Liver (tissue), 9 donors: ENCODE data around the gene SH2D7. TPM values are rescaled to one million over a fixed set of nuclear protein-coding genes. Genes with fewer than 3 reads are reported as not detected.
A peak's percentile ranks its signal among the peaks of the same experiment; 100 is the strongest.

Source experiments
- DNase-seq: peaks from one replicate; pipeline ENCODE4 v3.0.0-alpha.2; 2017; ENCODE audit warnings: low spot score
- H3K27ac ChIP-seq, 2 donors: one replicate each; pipeline ENCODE4 v1.7.0; 2013; ENCODE audit warnings: inconsistent platforms in 2 of 2, low read length in 2 of 2, control low read depth in 1 of 2, low read depth in 1 of 2, mild to moderate bottlenecking in 1 of 2
- H3K27me3 ChIP-seq, 4 donors: one replicate each; pipeline versions ENCODE4 v1.6.1 to v1.7.0; 2013; ENCODE audit warnings: low read length in 3 of 4, inconsistent platforms in 1 of 4, mild to moderate bottlenecking in 1 of 4, moderate library complexity in 1 of 4; ENCODE audit not compliant: control insufficient read depth in 4 of 4, insufficient read depth in 4 of 4
- H3K36me3 ChIP-seq, 4 donors: one replicate each; pipeline versions ENCODE4 v1.6.1 to v1.7.0; 2013; ENCODE audit warnings: low read length in 3 of 4, mild to moderate bottlenecking in 3 of 4, low read depth in 1 of 4, moderate library complexity in 1 of 4; ENCODE audit not compliant: control insufficient read depth in 4 of 4, insufficient read depth in 3 of 4
- H3K4me1 ChIP-seq, 4 donors: one replicate each; pipeline versions ENCODE4 v1.6.1 to v1.7.0; 2013; ENCODE audit warnings: low read length in 3 of 4, mild to moderate bottlenecking in 3 of 4, moderate library complexity in 1 of 4; ENCODE audit not compliant: control insufficient read depth in 4 of 4, insufficient read depth in 4 of 4
- H3K4me3 ChIP-seq, 3 donors: one replicate each; pipeline versions ENCODE4 v1.6.1 to v1.7.0; 2013; ENCODE audit warnings: low read length in 3 of 3, control low read depth in 1 of 3, low read depth in 1 of 3, mild to moderate bottlenecking in 1 of 3
- H3K9ac ChIP-seq, 2 donors: one replicate each; pipeline ENCODE4 v1.7.0; 2013; ENCODE audit warnings: low read length in 2 of 2, mild to moderate bottlenecking in 2 of 2, moderate library complexity in 2 of 2, control low read depth in 1 of 2, low read depth in 1 of 2
- H3K9me3 ChIP-seq, 4 donors: one replicate each; pipeline versions ENCODE4 v1.6.1 to v1.7.0; 2013; ENCODE audit warnings: low read length in 3 of 4; ENCODE audit not compliant: control insufficient read depth in 4 of 4
- EGR1 ChIP-seq, 2 donors: IDR thresholded peaks; 2 replicates each; pipeline ENCODE4 v1.6.1; 2016 to 2018; ENCODE audit warnings: antibody characterized with exemption in 2 of 2, low read depth in 2 of 2
- FOXA1 ChIP-seq: IDR thresholded peaks from 2 replicates; pipeline ENCODE4 v1.6.1; 2016; ENCODE audit warnings: antibody characterized with exemption
- HNF4A ChIP-seq, 2 donors: conservative IDR thresholded peaks; 2 replicates each; pipeline ENCODE4 v1.6.1; 2016; ENCODE audit warnings: antibody characterized with exemption in 2 of 2, mild to moderate bottlenecking in 2 of 2
- HNF4G ChIP-seq: IDR thresholded peaks from 2 replicates; pipeline ENCODE4 v1.6.1; 2016; ENCODE audit warnings: antibody characterized with exemption
- JUND ChIP-seq, 2 donors: IDR thresholded peaks; 2 replicates each; pipeline ENCODE4 v1.6.1; 2016; ENCODE audit warnings: antibody characterized with exemption in 2 of 2
- NR2F2 ChIP-seq: IDR thresholded peaks from 2 replicates; pipeline ENCODE4 v1.6.1; 2016; ENCODE audit warnings: antibody characterized with exemption
- RXRA ChIP-seq, 2 donors: IDR thresholded peaks; 2 replicates each; pipeline ENCODE4 v1.6.1; 2017 to 2018; ENCODE audit warnings: antibody characterized with exemption in 2 of 2, mild to moderate bottlenecking in 1 of 2
- YY1 ChIP-seq: IDR thresholded peaks from 2 replicates; pipeline ENCODE4 v1.6.1; 2016; ENCODE audit warnings: antibody characterized with exemption, mild to moderate bottlenecking
- WGBS: extraction: QIAGEN DNeasy Blood & Tissue Kit; methylation state at CpG from one replicate; pipeline ENCODE4 v1.1.7; 2013; 5-methylcytosine and 5-hydroxymethylcytosine counted together
- polyA plus RNA-seq, 2 donors: library from polyadenylated mRNA; stranded (reverse) in 1 of 2; unstranded in 1 of 2; fragments of 200-250 nt in 1 of 2; fragments of >200 nt in 1 of 2; fragmentation: Nextera tagmentation in 1 of 2; extraction: Ambion mirVana in 1 of 2; gene quantifications; one replicate each; pipeline versions ENCODE4 v1.2.1 to v1.2.3, GENCODE V29; 2013 to 2015
- total RNA-seq, 2 donors: library from RNA; depleted of rRNA; stranded (reverse); fragments of >200 nt; gene quantifications; one replicate each; pipeline ENCODE4 v1.2.3, GENCODE V29; 2014
- TF ChIP-seq, protein P1 (sequence below): fragments of 150-350 bp; IDR thresholded peaks from 2 replicates; pipeline ENCODE4 v1.5.1; 2017; ENCODE audit warnings: improper control_type of control experiment, low read depth, low read length; ENCODE audit not compliant: missing input control
- TF ChIP-seq, protein P2 (sequence below): IDR thresholded peaks from 2 replicates; pipeline ENCODE4 v1.6.1; 2016; ENCODE audit warnings: antibody characterized with exemption
- TF ChIP-seq, protein P3 (sequence below): IDR thresholded peaks from 2 replicates; pipeline ENCODE4 v1.6.1; 2016; ENCODE audit warnings: antibody characterized with exemption, mild to moderate bottlenecking
- donor health status: healthy.
- donor health status: healthy.
- donor health status: healthy.
- donor health status: healthy.
- donor health status: healthy.

Gene SH2D7
- total and polyA plus RNA-seq, 4 donors, result not detected

DNA sequence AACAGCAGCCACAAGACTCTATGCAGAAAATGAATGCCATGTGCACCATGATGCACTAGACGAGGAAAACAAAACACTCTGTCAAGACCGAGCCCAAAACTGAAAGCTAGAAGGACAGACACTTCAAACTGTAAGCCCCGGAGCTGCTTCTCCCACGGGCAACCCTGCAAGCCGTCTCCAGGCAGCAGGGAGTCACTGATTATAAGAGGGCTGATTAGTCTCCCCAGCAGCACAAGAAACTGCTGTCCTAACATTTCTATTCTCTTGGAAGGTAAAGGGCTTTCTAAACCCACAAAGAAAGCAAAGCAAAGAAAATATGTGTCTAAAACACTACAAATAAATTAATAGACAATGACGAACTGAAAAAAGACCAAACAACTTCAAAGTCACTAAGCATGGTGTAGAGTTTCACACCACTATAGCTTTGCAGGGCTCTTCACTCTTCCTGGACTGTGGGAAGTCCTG is 30.4 kb upstream of the SH2D7 start:
- no peaks in the 10 kb centered on the region for H3K27me3 ChIP-seq
- WGBS, result 4% methylated on average over 6 of the region's 6 CpGs
- peak overlapping the region in 1 of 3 donors; percentile 6 for H3K4me3 ChIP-seq
- DNase-seq, result no peak
- H3K9me3 ChIP-seq, result no peaks in the 10 kb centered on the region
- H3K36me3 ChIP-seq, result no peaks in the 10 kb centered on the region
- peak overlapping the region; percentile 58 to 80 for H3K27ac ChIP-seq
- TF ChIP-seq HNF4G, result no peak
- TF ChIP-seq YY1, result peak; percentile 27
- peak overlapping the region; percentile 22 to 74 for H3K9ac ChIP-seq
- H3K4me1 ChIP-seq, result peaks cover 24 to 68% (median 44%) of the 10 kb centered on the region in 4 donors

DNA sequence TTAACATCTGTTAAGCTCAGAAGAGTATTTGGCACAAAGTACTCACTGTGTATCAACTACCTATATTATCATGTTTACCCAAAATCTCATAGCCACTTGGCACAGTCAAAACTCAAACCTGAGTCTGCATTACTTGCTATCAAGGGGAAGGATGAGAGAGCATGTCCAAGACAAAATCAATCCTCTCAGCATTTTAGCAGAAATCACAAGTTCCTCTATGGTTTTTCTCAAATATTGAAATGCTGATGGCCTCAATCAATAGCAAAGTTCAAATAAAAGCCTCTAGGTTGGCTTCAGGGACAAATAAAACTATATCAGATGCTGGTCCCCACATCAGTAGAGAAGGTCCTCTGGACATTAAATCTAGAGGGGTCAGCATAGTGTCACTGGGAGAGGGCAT is 29.1 kb upstream of the SH2D7 start:
- no peaks in the 10 kb centered on the region for H3K27me3 ChIP-seq
- no peaks in the 10 kb centered on the region for H3K36me3 ChIP-seq
- no peak overlapping the region for H3K4me3 ChIP-seq
- no peaks in the 10 kb centered on the region for H3K9me3 ChIP-seq
- H3K4me1 ChIP-seq, result peaks cover 21 to 78% (median 54%) of the 10 kb centered on the region in 4 donors
- no peak for DNase-seq
- TF ChIP-seq FOXA1, result no peak
- TF ChIP-seq HNF4A (conservative IDR thresholded peaks at IDR 0.05), result no peak
- TF ChIP-seq, protein P1, sequence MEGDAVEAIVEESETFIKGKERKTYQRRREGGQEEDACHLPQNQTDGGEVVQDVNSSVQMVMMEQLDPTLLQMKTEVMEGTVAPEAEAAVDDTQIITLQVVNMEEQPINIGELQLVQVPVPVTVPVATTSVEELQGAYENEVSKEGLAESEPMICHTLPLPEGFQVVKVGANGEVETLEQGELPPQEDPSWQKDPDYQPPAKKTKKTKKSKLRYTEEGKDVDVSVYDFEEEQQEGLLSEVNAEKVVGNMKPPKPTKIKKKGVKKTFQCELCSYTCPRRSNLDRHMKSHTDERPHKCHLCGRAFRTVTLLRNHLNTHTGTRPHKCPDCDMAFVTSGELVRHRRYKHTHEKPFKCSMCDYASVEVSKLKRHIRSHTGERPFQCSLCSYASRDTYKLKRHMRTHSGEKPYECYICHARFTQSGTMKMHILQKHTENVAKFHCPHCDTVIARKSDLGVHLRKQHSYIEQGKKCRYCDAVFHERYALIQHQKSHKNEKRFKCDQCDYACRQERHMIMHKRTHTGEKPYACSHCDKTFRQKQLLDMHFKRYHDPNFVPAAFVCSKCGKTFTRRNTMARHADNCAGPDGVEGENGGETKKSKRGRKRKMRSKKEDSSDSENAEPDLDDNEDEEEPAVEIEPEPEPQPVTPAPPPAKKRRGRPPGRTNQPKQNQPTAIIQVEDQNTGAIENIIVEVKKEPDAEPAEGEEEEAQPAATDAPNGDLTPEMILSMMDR, result no peak
- no peak for TF ChIP-seq JUND (IDR thresholded peaks at IDR 0.05)
- TF ChIP-seq, protein P2, sequence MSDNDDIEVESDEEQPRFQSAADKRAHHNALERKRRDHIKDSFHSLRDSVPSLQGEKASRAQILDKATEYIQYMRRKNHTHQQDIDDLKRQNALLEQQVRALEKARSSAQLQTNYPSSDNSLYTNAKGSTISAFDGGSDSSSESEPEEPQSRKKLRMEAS, result no peak
- TF ChIP-seq EGR1 (IDR thresholded peaks at IDR 0.05; ENCODE audit: low read depth in 2 of 2), result no peak
- TF ChIP-seq, protein P3, sequence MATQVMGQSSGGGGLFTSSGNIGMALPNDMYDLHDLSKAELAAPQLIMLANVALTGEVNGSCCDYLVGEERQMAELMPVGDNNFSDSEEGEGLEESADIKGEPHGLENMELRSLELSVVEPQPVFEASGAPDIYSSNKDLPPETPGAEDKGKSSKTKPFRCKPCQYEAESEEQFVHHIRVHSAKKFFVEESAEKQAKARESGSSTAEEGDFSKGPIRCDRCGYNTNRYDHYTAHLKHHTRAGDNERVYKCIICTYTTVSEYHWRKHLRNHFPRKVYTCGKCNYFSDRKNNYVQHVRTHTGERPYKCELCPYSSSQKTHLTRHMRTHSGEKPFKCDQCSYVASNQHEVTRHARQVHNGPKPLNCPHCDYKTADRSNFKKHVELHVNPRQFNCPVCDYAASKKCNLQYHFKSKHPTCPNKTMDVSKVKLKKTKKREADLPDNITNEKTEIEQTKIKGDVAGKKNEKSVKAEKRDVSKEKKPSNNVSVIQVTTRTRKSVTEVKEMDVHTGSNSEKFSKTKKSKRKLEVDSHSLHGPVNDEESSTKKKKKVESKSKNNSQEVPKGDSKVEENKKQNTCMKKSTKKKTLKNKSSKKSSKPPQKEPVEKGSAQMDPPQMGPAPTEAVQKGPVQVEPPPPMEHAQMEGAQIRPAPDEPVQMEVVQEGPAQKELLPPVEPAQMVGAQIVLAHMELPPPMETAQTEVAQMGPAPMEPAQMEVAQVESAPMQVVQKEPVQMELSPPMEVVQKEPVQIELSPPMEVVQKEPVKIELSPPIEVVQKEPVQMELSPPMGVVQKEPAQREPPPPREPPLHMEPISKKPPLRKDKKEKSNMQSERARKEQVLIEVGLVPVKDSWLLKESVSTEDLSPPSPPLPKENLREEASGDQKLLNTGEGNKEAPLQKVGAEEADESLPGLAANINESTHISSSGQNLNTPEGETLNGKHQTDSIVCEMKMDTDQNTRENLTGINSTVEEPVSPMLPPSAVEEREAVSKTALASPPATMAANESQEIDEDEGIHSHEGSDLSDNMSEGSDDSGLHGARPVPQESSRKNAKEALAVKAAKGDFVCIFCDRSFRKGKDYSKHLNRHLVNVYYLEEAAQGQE, result no peak
- TF ChIP-seq HNF4G, result no peak
- peak overlapping the region in 1 of 2 donors; percentile 24 for H3K9ac ChIP-seq
- H3K27ac ChIP-seq, result peak overlapping the region; percentile 97 to 98

DNA sequence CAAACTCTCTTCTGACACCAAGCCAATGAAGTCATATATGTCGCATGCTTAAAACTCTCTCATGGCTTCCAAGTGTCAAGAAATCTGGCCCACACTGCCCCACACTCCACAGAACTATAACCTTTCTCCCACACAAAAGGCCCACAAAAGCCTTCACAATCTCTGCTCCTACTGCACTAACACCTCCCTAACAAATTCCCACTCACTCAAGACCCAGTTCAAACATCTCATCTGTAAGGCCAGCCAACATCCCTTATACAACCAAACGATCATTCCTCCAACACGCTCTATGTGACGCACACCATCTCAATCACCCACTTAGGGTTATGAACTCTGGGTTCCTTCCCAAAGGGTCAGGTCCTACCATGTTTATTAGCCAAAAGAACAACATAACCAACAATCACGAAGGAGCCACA is 28.4 kb upstream of the SH2D7 start:
- H3K9ac ChIP-seq, result no peak overlapping the region
- WGBS, result 57% methylated on average over 5 of the region's 5 CpGs
- peak overlapping the region; percentile 97 to 98 for H3K27ac ChIP-seq
- no peaks in the 10 kb centered on the region for H3K9me3 ChIP-seq
- TF ChIP-seq RXRA (IDR thresholded peaks at IDR 0.05), result peak in 1 of 2 donors; percentile 38
- TF ChIP-seq, protein P3, result no peak
- peak; percentile 79 for TF ChIP-seq NR2F2
- no peaks in the 10 kb centered on the region for H3K36me3 ChIP-seq
- H3K27me3 ChIP-seq, result no peaks in the 10 kb centered on the region
- no peak overlapping the region for H3K4me3 ChIP-seq
- no peak for DNase-seq
- peaks cover 23 to 84% (median 57%) of the 10 kb centered on the region in 4 donors for H3K4me1 ChIP-seq
